NCI-H748 (cell line): ENCODE measurements around the gene ATP6V1A.

ENCODE experiments used
- DNase-seq: peaks from one replicate; lab custom pipeline; 2025; ENCODE audit not compliant: unreplicated experiment; lab: John Stamatoyannopoulos, UW

The ATP6V1A gene

GRCh38 chr3:113745756-113746547 is 883 bp upstream of the ATP6V1A start, which contains the start of gene NAA50:
Gene NAA50, minus strand, starts transcription at chr3:113746249. Its CDS starts 300 bp downstream, at chr3:113745949.
- peak; percentile 85 for DNase-seq

- peak; percentile 61 for DNase-seq
These were observed 630 bp downstream of the ATP6V1A start for GRCh38 chr3:113747283-113748046.

- no peak for DNase-seq
These were observed 4.3 kb downstream of the ATP6V1A start for GRCh38 chr3:113751141-113751540.

GRCh38 chr3:113753376-113753985 is 6.6 kb downstream of the ATP6V1A start:
- DNase-seq: no peak

DNA sequence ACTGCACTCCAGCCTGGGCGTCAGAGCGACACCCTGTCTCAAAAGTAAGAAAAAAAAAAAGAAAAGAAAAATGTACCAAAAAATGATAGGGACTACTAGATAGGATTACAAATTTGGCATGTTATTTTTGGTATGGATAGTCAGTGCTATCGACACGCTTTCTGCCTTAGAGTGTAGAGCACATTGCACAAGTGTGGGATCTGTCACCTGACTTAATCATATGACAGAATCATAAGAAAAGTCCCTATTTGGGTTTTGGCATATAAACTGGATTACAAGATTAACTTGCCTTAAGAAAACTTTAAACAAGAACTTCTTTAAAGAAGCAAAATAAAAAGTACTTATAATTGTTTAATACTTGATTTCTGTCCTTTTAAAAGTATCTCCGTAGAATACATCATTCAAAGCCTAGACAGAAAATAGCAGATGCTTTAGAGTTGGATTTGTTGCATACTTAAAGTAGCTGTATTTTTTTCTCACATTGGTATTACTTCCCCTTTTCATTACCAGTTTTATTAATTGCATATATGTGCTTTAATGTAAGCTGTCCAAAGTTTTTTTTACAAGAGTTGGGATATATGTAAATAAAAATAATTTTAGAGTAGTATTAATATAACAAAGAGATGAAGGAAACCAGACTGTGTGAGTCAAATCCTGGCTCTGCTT is 7.8 kb downstream of the ATP6V1A start:
- no peak for DNase-seq

GRCh38 chr3:113758389-113759024 is 11.7 kb downstream of the ATP6V1A start:
- DNase-seq: no peak

GRCh38 chr3:113764698-113765097 is 17.9 kb downstream of the ATP6V1A start:
- DNase-seq: no peak

DNA sequence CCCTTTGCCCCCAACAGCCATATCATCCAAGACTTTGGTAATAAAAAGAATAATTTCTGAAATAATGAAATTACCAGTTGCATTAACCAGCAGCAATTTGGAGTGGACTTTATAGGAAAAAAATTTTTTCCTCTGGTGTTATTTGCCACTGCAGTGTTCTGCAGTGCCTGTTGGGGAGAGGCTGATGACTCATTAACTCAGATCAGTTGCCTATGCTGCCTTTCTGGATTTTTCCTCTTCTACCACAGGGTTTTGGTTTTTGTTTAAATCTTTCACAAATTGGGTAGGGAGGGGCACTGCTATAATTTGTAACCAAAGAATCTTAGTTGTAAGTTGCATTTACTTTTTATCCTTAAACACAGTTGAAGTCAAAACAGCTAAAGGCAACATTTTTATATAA is 22.7 kb downstream of the ATP6V1A start:
- no peak for DNase-seq

DNA sequence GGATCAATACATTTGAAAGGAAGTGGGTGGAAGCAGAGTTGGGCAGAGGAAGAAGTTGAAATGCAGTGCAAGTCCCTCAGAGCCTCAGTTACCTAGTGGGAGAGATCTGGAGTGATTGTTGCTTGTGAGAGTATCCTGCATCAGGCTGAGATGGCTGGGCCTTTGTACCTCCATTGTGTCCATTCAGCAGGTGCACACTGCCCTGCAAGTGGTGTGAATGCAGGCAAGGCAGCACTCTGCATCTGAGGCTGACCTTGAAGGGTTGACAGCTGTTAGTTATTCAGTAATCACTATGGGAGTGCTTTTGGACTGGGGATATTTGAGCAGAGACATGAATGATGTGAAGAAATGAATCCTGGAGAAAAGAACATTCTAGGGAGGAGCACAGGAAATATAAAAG is 25.2 kb downstream of the ATP6V1A start:
- DNase-seq: peak; percentile 0

GRCh38 chr3:113773381-113773780 is 26.5 kb downstream of the ATP6V1A start:
- no peak for DNase-seq

- no peak for DNase-seq
These were observed 28.7 kb downstream of the ATP6V1A start for GRCh38 chr3:113775516-113775915.

- no peak for DNase-seq
These were observed 29.7 kb downstream of the ATP6V1A start for GRCh38 chr3:113776564-113776963.

- DNase-seq: no peak
These were observed 36.6 kb downstream of the ATP6V1A start for GRCh38 chr3:113783463-113783862.

DNA sequence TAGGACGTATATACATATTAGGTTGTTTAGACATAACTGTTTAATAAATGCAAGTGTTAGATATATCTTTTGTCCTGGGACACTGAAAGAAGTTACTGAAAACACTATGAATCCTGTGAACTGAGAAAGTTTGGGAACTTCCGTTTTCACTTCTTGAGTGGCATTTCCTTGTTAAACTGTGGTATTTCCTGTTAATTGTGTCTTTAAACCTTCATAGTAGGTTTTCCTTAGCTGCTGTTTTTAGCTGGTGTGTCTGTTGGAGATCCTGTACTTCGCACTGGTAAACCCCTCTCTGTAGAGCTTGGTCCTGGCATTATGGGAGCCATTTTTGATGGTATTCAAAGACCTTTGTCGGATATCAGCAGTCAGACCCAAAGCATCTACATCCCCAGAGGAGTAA is 37.1 kb downstream of the ATP6V1A start:
- DNase-seq: no peak

DNA sequence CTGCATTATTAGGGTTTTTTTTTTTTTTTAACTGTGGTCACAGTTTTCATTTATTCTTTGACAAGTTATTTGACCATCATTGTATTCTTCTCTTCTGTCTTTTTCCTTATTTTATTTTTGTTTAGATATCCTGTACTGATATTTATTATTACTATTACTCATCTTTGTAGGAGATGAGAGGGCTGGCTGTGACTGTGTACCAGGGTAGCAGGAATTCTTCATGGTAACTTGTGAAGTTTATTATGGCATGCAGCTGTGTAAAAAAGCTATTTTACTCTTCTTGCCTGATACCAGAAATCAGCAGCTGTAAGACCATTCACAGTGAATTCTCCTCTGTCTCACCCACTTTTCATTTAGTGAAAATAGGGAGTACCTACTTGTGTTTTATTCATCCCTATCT is 44.5 kb downstream of the ATP6V1A start:
- DNase-seq: no peak

GRCh38 chr3:113794526-113794925 is 47.7 kb downstream of the ATP6V1A start:
- DNase-seq: no peak

GRCh38 chr3:113795693-113796092 is 48.9 kb downstream of the ATP6V1A start:
- DNase-seq: no peak

GRCh38 chr3:113802795-113803455 is 56.1 kb downstream of the ATP6V1A start:
- DNase-seq: no peak

DNA sequence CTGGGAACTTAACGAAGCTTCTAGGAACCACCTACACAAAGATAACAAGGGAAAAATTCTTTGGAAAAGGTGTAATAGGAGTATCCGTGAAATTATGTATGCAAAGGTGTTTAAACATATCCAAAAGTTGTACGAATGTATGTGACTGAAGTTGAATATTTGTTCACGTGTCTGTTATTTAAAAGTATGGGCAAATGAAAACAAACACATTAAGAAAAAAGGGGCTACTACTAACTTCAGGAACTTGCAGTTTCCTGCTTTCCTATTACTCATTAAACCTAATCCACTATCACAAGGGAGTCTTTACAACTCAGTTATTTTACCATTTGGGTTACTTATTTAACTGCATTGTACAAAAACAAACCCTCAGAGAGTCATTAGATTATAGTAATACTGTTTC is 57.8 kb downstream of the ATP6V1A start:
- DNase-seq: no peak

DNA sequence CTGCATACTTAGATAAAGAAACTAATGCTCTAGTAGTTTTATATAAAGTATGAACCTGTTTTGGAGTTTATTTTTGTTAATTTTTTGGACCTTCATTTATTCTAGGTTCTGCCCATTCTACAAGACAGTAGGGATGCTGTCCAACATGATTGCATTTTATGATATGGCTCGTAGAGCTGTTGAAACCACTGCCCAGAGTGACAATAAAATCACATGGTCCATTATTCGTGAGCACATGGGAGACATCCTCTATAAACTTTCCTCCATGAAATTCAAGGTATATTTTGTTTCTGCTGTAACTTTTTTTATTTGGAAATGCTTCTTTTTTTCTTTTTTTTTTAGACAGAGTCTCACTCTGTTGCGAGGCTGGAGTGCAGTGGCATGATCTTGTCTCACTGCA is 58.4 kb downstream of the ATP6V1A start:
- no peak for DNase-seq
